ENCODE data around the gene KIAA0825. TPM values are rescaled to one million over a fixed set of nuclear protein-coding genes. Genes with fewer than 3 reads are reported as not detected.

The KIAA0825 gene
- polyA plus RNA-seq, 1 of the 3 experiments (the other 2 are of a cell fraction): 0.61 TPM

GRCh38 chr5:94361832-94362796 is 256.3 kb downstream of the KIAA0825 start:
- ChIA-PET POLR2A (no interaction called here), CTCF (no interaction called here)
- H4K20me1 ChIP-seq (ENCODE audit: insufficient read depth): no peaks in the 10 kb centered on the region

More at GRCh38 chr5:94361832-94362796, 256.3 kb downstream of the KIAA0825 start:
- Histone ChIP-seq H2AFZ (ENCODE audit: low read depth) (no peak overlapping the region), H3K9ac (no peak overlapping the region), H3K27ac (ENCODE audit: low read depth in 2 of 2, low read length in 1 of 2) (no peak overlapping the region), H3F3A (replicated peaks; ENCODE audit: insufficient read depth) (no peaks in the 10 kb centered on the region), H3K36me3 (replicated peaks in 1 of 2; ENCODE audit: control insufficient read depth in 1 of 2, insufficient read depth in 2 of 2, low read length in 1 of 2) (no peaks in the 10 kb centered on the region), H3K4me3 (ENCODE audit: low read depth in 2 of 2, low read length in 1 of 2) (no peak overlapping the region), H3K79me2 (ENCODE audit: insufficient read depth) (no peaks in the 10 kb centered on the region), H3K4me1 (ENCODE audit: control insufficient read depth in 1 of 2, insufficient read depth in 2 of 2, low read depth in 1 of 2, low read length in 1 of 2) (peaks cover 0 to 2% of the 10 kb centered on the region in 2 experiments; a peak in 2 of 4 replicates), H3K9me2 (0 out of 2 replicates have a peak, but pooled peaks cover 3% of the 10 kb centered on the region), H3K9me3 (no peaks in the 10 kb centered on the region), H3K4me2 (no peak overlapping the region), H3K27me3 (ENCODE audit: insufficient read depth) (no peaks in the 10 kb centered on the region)
- TF ChIP-seq YY1 (IDR thresholded peaks at IDR 0.05; ENCODE audit: low read depth): no peak
- no peak for TF ChIP-seq JUND (IDR thresholded peaks at IDR 0.05)
- TF ChIP-seq USF2 (IDR thresholded peaks at IDR 0.05; ENCODE audit: borderline replicate concordance, low read depth, low read length): no peak
- no peak for TF ChIP-seq NRF1 (IDR thresholded peaks at IDR 0.05; ENCODE audit: low read depth, low read length)
- TF ChIP-seq GABPA (IDR thresholded peaks at IDR 0.05; ENCODE audit: low read depth): no peak
- TF ChIP-seq RFX5 (IDR thresholded peaks at IDR 0.05; ENCODE audit: low read length): no peak
- TF ChIP-seq USF1 (IDR thresholded peaks at IDR 0.05; ENCODE audit: borderline replicate concordance, low read depth): no peak
- TF ChIP-seq, protein P1, sequence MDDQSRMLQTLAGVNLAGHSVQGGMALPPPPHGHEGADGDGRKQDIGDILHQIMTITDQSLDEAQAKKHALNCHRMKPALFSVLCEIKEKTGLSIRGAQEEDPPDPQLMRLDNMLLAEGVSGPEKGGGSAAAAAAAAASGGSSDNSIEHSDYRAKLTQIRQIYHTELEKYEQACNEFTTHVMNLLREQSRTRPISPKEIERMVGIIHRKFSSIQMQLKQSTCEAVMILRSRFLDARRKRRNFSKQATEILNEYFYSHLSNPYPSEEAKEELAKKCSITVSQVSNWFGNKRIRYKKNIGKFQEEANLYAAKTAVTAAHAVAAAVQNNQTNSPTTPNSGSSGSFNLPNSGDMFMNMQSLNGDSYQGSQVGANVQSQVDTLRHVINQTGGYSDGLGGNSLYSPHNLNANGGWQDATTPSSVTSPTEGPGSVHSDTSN (IDR thresholded peaks at IDR 0.05): no peak
- no peak for TF ChIP-seq EP300 (IDR thresholded peaks at IDR 0.05; ENCODE audit: borderline replicate concordance in 1 of 2, low read depth in 1 of 2, low read length in 1 of 2)
- no peak for TF ChIP-seq TCF12 (IDR thresholded peaks at IDR 0.05)
- TF ChIP-seq MAX (IDR thresholded peaks at IDR 0.05; ENCODE audit: low read depth): no peak
- TF ChIP-seq TEAD4 (IDR thresholded peaks at IDR 0.05; ENCODE audit: borderline replicate concordance, insufficient read depth): no peak
- no peak for TF ChIP-seq GATA2 (CRISPR knock-in tag; IDR thresholded peaks at IDR 0.05)
- no peak for TF ChIP-seq MEF2A (IDR thresholded peaks at IDR 0.05; ENCODE audit: borderline replicate concordance, low read depth)
- TF ChIP-seq EZH2phosphoT487 (IDR thresholded peaks at IDR 0.05; ENCODE audit: borderline replicate concordance, low read depth): no peak
- no peak for TF ChIP-seq SIN3A (IDR thresholded peaks at IDR 0.05; ENCODE audit: borderline replicate concordance, low read depth, low read length)
- no peak for TF ChIP-seq TAF1 (IDR thresholded peaks at IDR 0.05; ENCODE audit: borderline replicate concordance, low read depth, low read length)
- no peak for TF ChIP-seq REST (IDR thresholded peaks at IDR 0.05; ENCODE audit: low read depth, low read length)
- no peak for TF ChIP-seq CHD2 (IDR thresholded peaks at IDR 0.05; ENCODE audit: low read length, partially characterized antibody)
- 74% methylated on average over 5 of the region's 5 CpGs for WGBS (ENCODE audit: low lambda C conversion rate)
- DNase-seq: no peak
